ENCODE results near the gene KDM7A. TPM values are rescaled to one million over a fixed set of nuclear protein-coding genes. Genes with fewer than 3 reads are reported as not detected.

The KDM7A gene
- total RNA-seq, 2 donors from 2014 or later = 5.3 to 9.6 TPM

DNA sequence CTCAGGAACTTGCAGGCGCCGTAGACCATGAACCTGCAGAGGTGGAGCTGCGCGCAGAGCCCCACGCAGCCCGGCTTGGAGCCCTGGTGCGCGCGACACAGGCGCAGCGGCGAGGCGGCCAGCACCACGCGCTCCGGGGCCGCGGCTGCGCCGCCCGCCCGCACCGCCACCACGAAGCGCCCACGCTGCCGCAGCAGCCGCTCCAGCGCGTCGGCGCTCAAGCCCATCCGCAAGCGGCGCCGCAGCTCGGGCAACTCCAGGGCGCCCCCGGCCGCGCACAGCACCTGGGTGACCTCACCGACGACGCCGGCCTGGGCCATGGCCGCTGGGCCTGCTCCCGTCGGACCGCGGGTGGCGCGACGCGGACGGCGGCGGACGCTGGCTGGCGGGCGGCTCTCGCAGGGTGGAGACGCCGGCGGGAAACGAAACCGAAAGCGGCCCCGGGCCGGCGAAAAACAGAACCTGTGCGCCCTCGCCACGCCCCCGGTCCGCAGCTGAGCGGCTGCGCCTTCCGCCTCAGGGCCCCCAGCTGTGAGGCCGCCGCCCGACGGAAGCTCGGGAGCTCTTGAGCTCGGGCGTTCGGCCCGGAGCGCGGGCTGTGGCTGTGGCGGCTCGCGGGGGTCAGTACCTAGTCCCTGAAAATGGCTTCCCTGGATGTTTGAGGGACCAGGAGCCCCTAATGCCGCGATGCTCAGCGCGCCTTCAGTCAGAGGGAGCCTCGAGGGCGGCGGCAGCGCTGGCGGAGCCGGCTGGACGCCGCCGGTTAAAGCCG is 114.1 kb downstream of the KDM7A start, which contains the start of gene PARP12:
Gene PARP12, minus strand, starts transcription at position 424 of the 772 bp plus-strand sequence. Its CDS starts 104 bp downstream, at position 320.
- 1% methylated on average over 101 of the region's 106 CpGs; no CpG with 5 or more reads in 1 of the 2 donors for WGBS, 2 donors

DNA sequence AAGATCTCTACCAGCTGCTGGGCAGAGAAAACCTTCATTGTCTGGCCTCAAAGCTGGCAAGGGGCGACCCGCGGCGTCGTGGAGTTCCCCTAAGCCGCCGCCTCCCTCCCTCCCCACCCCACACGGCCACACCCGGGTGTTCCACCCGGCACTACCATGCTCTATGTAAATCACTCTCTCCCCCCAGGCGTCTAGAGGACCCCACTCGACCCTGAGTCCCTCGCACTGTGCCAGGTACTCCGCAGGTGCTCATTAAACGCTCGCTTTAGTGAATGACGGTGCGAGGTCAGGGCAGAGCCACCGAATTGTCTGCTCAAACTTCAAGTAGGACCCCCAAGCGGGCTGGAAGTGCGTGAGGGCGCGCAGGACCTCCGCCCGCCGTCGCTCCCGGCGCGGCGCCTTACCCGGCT is 114.7 kb downstream of the KDM7A start:
- H3K27me3 ChIP-seq = no peaks in the 10 kb centered on the region
- WGBS, 2 donors = 0 to 2% methylated on average over 9 to 32 of the region's 32 CpGs

More for the DNA sequence above, 114.1 kb downstream of the KDM7A start, which contains the start of gene PARP12:
- intact Hi-C loops (cut with DNase I) = no loop called here
- H3K4me1 ChIP-seq = peaks cover 41% of the 10 kb centered on the region
- H3K27ac ChIP-seq = peak within 1 kb of the TSS; percentile 68 to 95 (median 88)
- no peaks in the 10 kb centered on the region for H3K9me3 ChIP-seq
- DNase-seq (peak; percentile 84 to 93 (median 91)), ATAC-seq (peak; percentile 83)
- no peaks in the 10 kb centered on the region for H3K36me3 ChIP-seq (replicated peaks in 1 of 2; ENCODE audit: insufficient read depth in 1 of 2, low read depth in 2 of 2)
- no peaks in the 10 kb centered on the region for H3K27me3 ChIP-seq
- TF ChIP-seq, protein P1, sequence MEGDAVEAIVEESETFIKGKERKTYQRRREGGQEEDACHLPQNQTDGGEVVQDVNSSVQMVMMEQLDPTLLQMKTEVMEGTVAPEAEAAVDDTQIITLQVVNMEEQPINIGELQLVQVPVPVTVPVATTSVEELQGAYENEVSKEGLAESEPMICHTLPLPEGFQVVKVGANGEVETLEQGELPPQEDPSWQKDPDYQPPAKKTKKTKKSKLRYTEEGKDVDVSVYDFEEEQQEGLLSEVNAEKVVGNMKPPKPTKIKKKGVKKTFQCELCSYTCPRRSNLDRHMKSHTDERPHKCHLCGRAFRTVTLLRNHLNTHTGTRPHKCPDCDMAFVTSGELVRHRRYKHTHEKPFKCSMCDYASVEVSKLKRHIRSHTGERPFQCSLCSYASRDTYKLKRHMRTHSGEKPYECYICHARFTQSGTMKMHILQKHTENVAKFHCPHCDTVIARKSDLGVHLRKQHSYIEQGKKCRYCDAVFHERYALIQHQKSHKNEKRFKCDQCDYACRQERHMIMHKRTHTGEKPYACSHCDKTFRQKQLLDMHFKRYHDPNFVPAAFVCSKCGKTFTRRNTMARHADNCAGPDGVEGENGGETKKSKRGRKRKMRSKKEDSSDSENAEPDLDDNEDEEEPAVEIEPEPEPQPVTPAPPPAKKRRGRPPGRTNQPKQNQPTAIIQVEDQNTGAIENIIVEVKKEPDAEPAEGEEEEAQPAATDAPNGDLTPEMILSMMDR (IDR thresholded peaks at IDR 0.05) = no peak
- TF ChIP-seq POLR2A (IDR thresholded peaks at IDR 0.05) = peak; percentile 67 to 82 (median 77)
- peak within 1 kb of the TSS; percentile 26 to 34 for H3K4me3 ChIP-seq

DNA sequence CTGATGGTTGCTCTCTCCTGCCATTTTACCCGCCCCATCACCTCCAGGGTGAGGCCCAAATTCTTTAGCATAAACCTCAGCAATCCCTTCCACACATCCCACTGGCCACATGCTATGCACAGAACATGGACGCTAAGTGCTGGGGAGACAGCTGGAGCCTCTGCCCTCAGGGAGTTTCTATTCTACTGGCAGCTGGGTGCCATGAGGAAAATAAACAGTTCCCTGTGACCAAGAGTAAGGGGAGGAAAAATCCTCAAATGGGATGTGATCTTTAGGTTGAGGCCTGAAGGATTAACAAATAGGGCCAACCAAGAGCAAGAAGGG is 115.2 kb downstream of the KDM7A start:
- 94 to 97% methylated on average over 2 of the region's 2 CpGs for WGBS, 2 donors
- Histone ChIP-seq H3K9me3 (no peaks in the 10 kb centered on the region), H3K27ac (peak overlapping the region; percentile 68 to 95 (median 88)), H3K36me3 (replicated peaks in 1 of 2; ENCODE audit: insufficient read depth in 1 of 2, low read depth in 2 of 2) (no peaks in the 10 kb centered on the region), H3K4me3 (no peak overlapping the region), H3K27me3 (no peaks in the 10 kb centered on the region), H3K4me1 (peaks cover 41% of the 10 kb centered on the region)
- no peak for TF ChIP-seq POLR2A (IDR thresholded peaks at IDR 0.05)
- TF ChIP-seq, protein P1 (IDR thresholded peaks at IDR 0.05) = no peak
- ATAC-seq (no peak), DNase-seq (no peak)
- intact Hi-C loops (cut with DNase I) = no loop called here

More for the DNA sequence above, 114.7 kb downstream of the KDM7A start:
- Histone ChIP-seq H3K4me3 (peak overlapping the region; percentile 15 to 34), H3K4me1 (peaks cover 41% of the 10 kb centered on the region), H3K9me3 (no peaks in the 10 kb centered on the region), H3K36me3 (replicated peaks in 1 of 2; ENCODE audit: insufficient read depth in 1 of 2, low read depth in 2 of 2) (no peaks in the 10 kb centered on the region), H3K27ac (peak overlapping the region; percentile 68 to 95 (median 88))
- DNase-seq (peak; percentile 31 to 47 (median 40)), ATAC-seq (peak; percentile 28)
- intact Hi-C loops (cut with DNase I) = no loop called here
- TF ChIP-seq, protein P1 (IDR thresholded peaks at IDR 0.05) = no peak
- no peak for TF ChIP-seq POLR2A (IDR thresholded peaks at IDR 0.05)

DNA sequence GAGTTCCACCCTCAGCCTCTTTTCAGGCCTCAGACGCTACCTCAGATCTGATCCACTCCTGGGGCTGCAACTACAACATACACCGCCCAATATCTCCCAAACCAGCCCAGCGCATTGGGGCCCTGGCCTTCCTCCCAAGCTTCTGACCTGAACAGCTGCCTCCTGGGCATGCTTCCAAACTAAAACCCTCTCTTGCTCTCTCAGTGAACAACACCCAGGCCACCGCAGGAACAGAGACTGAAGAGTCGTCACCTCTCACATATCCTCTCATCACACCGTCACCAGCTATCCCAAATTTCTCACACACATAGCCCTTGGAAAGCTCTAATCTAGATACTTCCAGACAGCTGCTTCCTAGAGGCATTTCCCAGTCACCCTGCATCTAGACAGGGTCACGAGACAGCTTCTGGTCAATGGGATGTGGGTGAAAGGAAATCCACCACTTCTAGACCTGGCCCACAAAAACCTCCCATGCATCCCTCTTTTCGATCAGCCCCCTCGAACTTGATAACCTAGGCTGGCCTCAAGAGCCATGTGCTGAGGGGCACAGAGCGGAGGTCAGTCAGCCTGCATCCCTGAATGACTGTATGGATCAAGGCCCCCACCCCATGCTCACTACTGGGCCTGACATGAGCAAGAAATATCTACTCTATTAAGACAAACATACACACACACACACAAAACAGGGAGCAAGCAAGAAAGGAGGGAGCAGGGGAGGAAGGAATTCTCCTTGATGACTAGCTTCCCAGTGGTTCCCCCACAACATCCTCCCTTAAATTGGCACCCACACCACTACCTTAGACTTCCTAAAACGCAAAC is 115.8 kb downstream of the KDM7A start:
- DNase-seq (peak; percentile 67 to 80 (median 72)), ATAC-seq (peak; percentile 4)
- Histone ChIP-seq H3K36me3 (replicated peaks in 1 of 2; ENCODE audit: insufficient read depth in 1 of 2, low read depth in 2 of 2) (no peaks in the 10 kb centered on the region), H3K4me1 (peaks cover 41% of the 10 kb centered on the region), H3K4me3 (no peak overlapping the region), H3K27ac (peak overlapping the region; percentile 68 to 95 (median 88)), H3K9me3 (no peaks in the 10 kb centered on the region), H3K27me3 (no peaks in the 10 kb centered on the region)
- no peak for TF ChIP-seq POLR2A (IDR thresholded peaks at IDR 0.05)
- 43 to 51% methylated on average over 11 of the region's 11 CpGs for WGBS, 2 donors
- intact Hi-C loops (cut with DNase I) = no loop called here

DNA sequence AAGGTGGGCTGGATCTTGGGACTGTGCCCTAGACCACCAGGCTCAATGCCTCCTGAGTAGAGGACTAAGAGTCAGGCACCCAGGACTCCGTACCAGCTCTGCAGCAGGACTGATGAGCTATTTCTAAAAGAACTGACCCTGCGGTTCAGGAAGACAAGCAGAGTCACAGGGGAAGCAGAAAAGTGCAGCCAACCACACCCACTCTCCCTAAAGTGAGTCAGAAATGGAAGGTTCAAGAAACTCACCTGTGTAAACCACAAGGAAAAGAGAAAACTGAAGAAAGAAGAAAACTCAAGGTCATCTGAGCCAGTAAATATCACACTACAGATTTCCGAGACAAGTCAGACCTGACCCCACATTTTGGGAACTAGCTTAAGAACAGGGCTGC is 116.5 kb downstream of the KDM7A start:
- Histone ChIP-seq H3K4me1 (peaks cover 41% of the 10 kb centered on the region), H3K36me3 (replicated peaks in 1 of 2; ENCODE audit: insufficient read depth in 1 of 2, low read depth in 2 of 2) (no peaks in the 10 kb centered on the region), H3K4me3 (no peak overlapping the region), H3K9me3 (no peaks in the 10 kb centered on the region), H3K27me3 (no peaks in the 10 kb centered on the region), H3K27ac (peak overlapping the region; percentile 46 to 95 (median 88))
- intact Hi-C loops (cut with DNase I) = no loop called here
- ATAC-seq = no peak
- no peak for DNase-seq
- 65 to 78% methylated on average over 2 to 3 of the region's 3 CpGs for WGBS, 2 donors
- TF ChIP-seq POLR2A (IDR thresholded peaks at IDR 0.05) = no peak
